Cardiac fibroblast (primary cell): ENCODE measurements around the gene FAM227B.

Experiments
- DNase-seq, 2 donors: peaks; one replicate each; pipeline versions ENCODE4 v3.0.0 to v3.0.0-alpha.2; 2010; ENCODE audit warnings: low read depth in 2 of 2
- H3K4me3 ChIP-seq, 2 donors: replicated peaks in 1 of 2; 1 replicate in 1 of 2; 2 replicates in 1 of 2; pipeline ENCODE4 v1.5.1; 2011; ENCODE audit warnings: low read depth in 2 of 2, low read length in 2 of 2, mild to moderate bottlenecking in 2 of 2, moderate library complexity in 1 of 2
- CTCF ChIP-seq: IDR thresholded peaks from one replicate; pipeline ENCODE4 v1.5.1; 2011; ENCODE audit warnings: low read depth, mild to moderate bottlenecking, low read length, inconsistent platforms

The FAM227B gene

GRCh38 chr15:49387471-49387870, 233.1 kb downstream of the FAM227B start:
- H3K4me3 ChIP-seq, result no peak overlapping the region
- no peak for DNase-seq
- no peak for TF ChIP-seq CTCF

- no peak overlapping the region for H3K4me3 ChIP-seq
- TF ChIP-seq CTCF, result no peak
- peak; percentile 8 to 63 for DNase-seq
Measured at GRCh38 chr15:49383266-49383665, 237.4 kb downstream of the FAM227B start.

- no peak overlapping the region for H3K4me3 ChIP-seq
- TF ChIP-seq CTCF, result no peak
- no peak for DNase-seq
Measured at GRCh38 chr15:49382394-49382793, 238.2 kb downstream of the FAM227B start.

GRCh38 chr15:49380912-49381311, 239.7 kb downstream of the FAM227B start:
- H3K4me3 ChIP-seq, result no peak overlapping the region
- DNase-seq, result no peak
- TF ChIP-seq CTCF, result no peak

- no peak for DNase-seq
- no peak overlapping the region for H3K4me3 ChIP-seq
- TF ChIP-seq CTCF, result no peak
Measured at GRCh38 chr15:49379996-49380395, 240.6 kb downstream of the FAM227B start.

- DNase-seq, result no peak
- H3K4me3 ChIP-seq, result no peak overlapping the region
- no peak for TF ChIP-seq CTCF
Measured at GRCh38 chr15:49372366-49372765, 248.3 kb downstream of the FAM227B start.

GRCh38 chr15:49370782-49371181, 249.8 kb downstream of the FAM227B start:
- H3K4me3 ChIP-seq, result no peak overlapping the region
- DNase-seq, result peak; percentile 62 to 70
- TF ChIP-seq CTCF, result peak; percentile 28
